LNCAP (cell line): Measurements from ENCODE around the gene TMIGD3.

Experiments used
- CTCF ChIP-seq: fragments of 450-650 bp; IDR thresholded peaks from 2 replicates; pipeline ENCODE4 v1.5.1; 2017; ENCODE audit warnings: mild to moderate bottlenecking

The TMIGD3 gene

GRCh38 chr1:111481387-111482221 lies 21.8 kb downstream of the TMIGD3 start:
- peak; percentile 79 for TF ChIP-seq CTCF

- no peak for TF ChIP-seq CTCF
Measured at GRCh38 chr1:111480674-111481073, 22.8 kb downstream of the TMIGD3 start.

GRCh38 chr1:111476761-111477309 lies 26.6 kb downstream of the TMIGD3 start:
- TF ChIP-seq CTCF, result no peak

- no peak for TF ChIP-seq CTCF
Measured at GRCh38 chr1:111476214-111476613, 27.2 kb downstream of the TMIGD3 start.

- no peak for TF ChIP-seq CTCF
Measured at GRCh38 chr1:111475701-111476100, 27.7 kb downstream of the TMIGD3 start.

- no peak for TF ChIP-seq CTCF
Measured at GRCh38 chr1:111474521-111474920, 28.9 kb downstream of the TMIGD3 start.

GRCh38 chr1:111474106-111474505 lies 29.3 kb downstream of the TMIGD3 start:
- no peak for TF ChIP-seq CTCF
